ENCODE measurements around the gene RHO.

The RHO gene

GRCh38 chr3:129530821-129531220 is 2.4 kb downstream of the RHO start:
- Histone ChIP-seq H2BK120ac (ENCODE audit: low read depth, low read length) (no peak overlapping the region), H2AK5ac (ENCODE audit: low read length) (peak overlapping the region; percentile 66), H3K9ac (ENCODE audit: low read length) (no peak overlapping the region), H3K27me3 (ENCODE audit: insufficient read depth, low read length, poor library complexity) (no peaks in the 10 kb centered on the region), H3K79me1 (ENCODE audit: low read length) (no peaks in the 10 kb centered on the region), H3K4me1 (ENCODE audit: control insufficient read depth, low read depth, low read length) (peaks cover 18% of the 10 kb centered on the region), H3K56ac (ENCODE audit: low read length) (peak overlapping the region; percentile 85), H3K4ac (ENCODE audit: low read depth, low read length) (no peak overlapping the region), H2BK15ac (replicated peaks; ENCODE audit: low read depth) (no peak overlapping the region), H4K8ac (ENCODE audit: low read depth, low read length) (no peak overlapping the region), H3K79me2 (ENCODE audit: control insufficient read depth, insufficient read depth, low read length) (no peaks in the 10 kb centered on the region), H3K4me2 (ENCODE audit: low read length) (peak overlapping the region; percentile 3), H4K5ac (ENCODE audit: low read length) (no peak overlapping the region), H2BK5ac (ENCODE audit: low read length) (peak overlapping the region; percentile 44), H3K27ac (ENCODE audit: low read depth, low read length) (no peak overlapping the region), H3K18ac (ENCODE audit: low read length) (no peak overlapping the region), H3K4me3 (ENCODE audit: low read length) (no peak overlapping the region), H3K36me3 (ENCODE audit: control insufficient read depth, insufficient read depth, low read length) (no peaks in the 10 kb centered on the region), H3K23ac (ENCODE audit: low read length) (peak overlapping the region; percentile 38)
- DNase-seq: no peak
- no CpG with 5 or more reads among the region's 13 CpGs for WGBS (ENCODE audit: extremely low coverage, insufficient coverage, low lambda C conversion rate)

- Histone ChIP-seq H3K18ac (ENCODE audit: low read length) (no peak overlapping the region), H3K23ac (ENCODE audit: low read length) (no peak overlapping the region), H2AK5ac (ENCODE audit: low read length) (peak overlapping the region; percentile 32), H3K27ac (ENCODE audit: low read depth, low read length) (no peak overlapping the region), H3K9ac (ENCODE audit: low read length) (no peak overlapping the region), H3K36me3 (ENCODE audit: control insufficient read depth, insufficient read depth, low read length) (no peaks in the 10 kb centered on the region), H3K79me2 (ENCODE audit: control insufficient read depth, insufficient read depth, low read length) (no peaks in the 10 kb centered on the region), H3K4me1 (ENCODE audit: control insufficient read depth, low read depth, low read length) (peaks cover 18% of the 10 kb centered on the region), H3K79me1 (ENCODE audit: low read length) (no peaks in the 10 kb centered on the region), H4K8ac (ENCODE audit: low read depth, low read length) (no peak overlapping the region), H2BK120ac (ENCODE audit: low read depth, low read length) (no peak overlapping the region), H2BK5ac (ENCODE audit: low read length) (no peak overlapping the region), H3K4ac (ENCODE audit: low read depth, low read length) (no peak overlapping the region), H3K56ac (ENCODE audit: low read length) (peak overlapping the region; percentile 29), H3K27me3 (ENCODE audit: insufficient read depth, low read length, poor library complexity) (no peaks in the 10 kb centered on the region), H3K4me2 (ENCODE audit: low read length) (no peak overlapping the region), H2BK15ac (replicated peaks; ENCODE audit: low read depth) (no peak overlapping the region), H4K5ac (ENCODE audit: low read length) (no peak overlapping the region), H3K4me3 (ENCODE audit: low read length) (no peak overlapping the region)
- WGBS (ENCODE audit: extremely low coverage, insufficient coverage, low lambda C conversion rate): no CpG with 5 or more reads among the region's 11 CpGs
- DNase-seq: no peak
Measured at GRCh38 chr3:129531699-129532098, 3.3 kb downstream of the RHO start.

- Histone ChIP-seq H3K27ac (ENCODE audit: low read depth, low read length) (no peak overlapping the region), H2AK5ac (ENCODE audit: low read length) (no peak overlapping the region), H3K79me1 (ENCODE audit: low read length) (no peaks in the 10 kb centered on the region), H3K79me2 (ENCODE audit: control insufficient read depth, insufficient read depth, low read length) (no peaks in the 10 kb centered on the region), H3K56ac (ENCODE audit: low read length) (no peak overlapping the region), H4K5ac (ENCODE audit: low read length) (no peak overlapping the region), H2BK120ac (ENCODE audit: low read depth, low read length) (no peak overlapping the region), H3K27me3 (ENCODE audit: insufficient read depth, low read length, poor library complexity) (no peaks in the 10 kb centered on the region), H3K36me3 (ENCODE audit: control insufficient read depth, insufficient read depth, low read length) (no peaks in the 10 kb centered on the region), H3K4me2 (ENCODE audit: low read length) (no peak overlapping the region), H3K4me1 (ENCODE audit: control insufficient read depth, low read depth, low read length) (peaks cover 18% of the 10 kb centered on the region), H2BK15ac (replicated peaks; ENCODE audit: low read depth) (no peak overlapping the region), H3K18ac (ENCODE audit: low read length) (no peak overlapping the region), H3K23ac (ENCODE audit: low read length) (no peak overlapping the region), H3K9ac (ENCODE audit: low read length) (no peak overlapping the region), H2BK5ac (ENCODE audit: low read length) (no peak overlapping the region), H4K8ac (ENCODE audit: low read depth, low read length) (no peak overlapping the region), H3K4me3 (ENCODE audit: low read length) (no peak overlapping the region), H3K4ac (ENCODE audit: low read depth, low read length) (no peak overlapping the region)
- no CpG with 5 or more reads among the region's 20 CpGs for WGBS (ENCODE audit: extremely low coverage, insufficient coverage, low lambda C conversion rate)
- DNase-seq: no peak
Measured at GRCh38 chr3:129532261-129532660, 3.8 kb downstream of the RHO start.

- no peak overlapping the region for H2AK5ac ChIP-seq (ENCODE audit: low read length)
- H3K56ac ChIP-seq (ENCODE audit: low read length): no peak overlapping the region
- no peaks in the 10 kb centered on the region for H3K27me3 ChIP-seq (ENCODE audit: insufficient read depth, low read length, poor library complexity)
- H2BK120ac ChIP-seq (ENCODE audit: low read depth, low read length): no peak overlapping the region
- no peak overlapping the region for H3K18ac ChIP-seq (ENCODE audit: low read length)
- no CpG with 5 or more reads among the region's 16 CpGs for WGBS (ENCODE audit: extremely low coverage, insufficient coverage, low lambda C conversion rate)
- no peak overlapping the region for H4K5ac ChIP-seq (ENCODE audit: low read length)
- peaks cover 18% of the 10 kb centered on the region for H3K4me1 ChIP-seq (ENCODE audit: control insufficient read depth, low read depth, low read length)
- no peak for DNase-seq
- no peak overlapping the region for H3K27ac ChIP-seq (ENCODE audit: low read depth, low read length)
- H3K23ac ChIP-seq (ENCODE audit: low read length): no peak overlapping the region
- no peaks in the 10 kb centered on the region for H3K36me3 ChIP-seq (ENCODE audit: control insufficient read depth, insufficient read depth, low read length)
- H4K8ac ChIP-seq (ENCODE audit: low read depth, low read length): no peak overlapping the region
- no peak overlapping the region for H3K9ac ChIP-seq (ENCODE audit: low read length)
- H2BK5ac ChIP-seq (ENCODE audit: low read length): peak overlapping the region; percentile 65
- H3K4ac ChIP-seq (ENCODE audit: low read depth, low read length): peak overlapping the region; percentile 76
- no peak overlapping the region for H3K4me2 ChIP-seq (ENCODE audit: low read length)
- H3K79me1 ChIP-seq (ENCODE audit: low read length): no peaks in the 10 kb centered on the region
- no peak overlapping the region for H2BK15ac ChIP-seq (replicated peaks; ENCODE audit: low read depth)
- no peak overlapping the region for H3K4me3 ChIP-seq (ENCODE audit: low read length)
- H3K79me2 ChIP-seq (ENCODE audit: control insufficient read depth, insufficient read depth, low read length): no peaks in the 10 kb centered on the region
Measured at GRCh38 chr3:129533406-129533805, 5.0 kb downstream of the RHO start.

- Histone ChIP-seq H3K4me2 (ENCODE audit: low read length) (no peak overlapping the region), H3K36me3 (ENCODE audit: control insufficient read depth, insufficient read depth, low read length) (no peaks in the 10 kb centered on the region), H3K27me3 (ENCODE audit: insufficient read depth, low read length, poor library complexity) (no peaks in the 10 kb centered on the region), H3K27ac (ENCODE audit: low read depth, low read length) (peak overlapping the region; percentile 42), H3K79me2 (ENCODE audit: control insufficient read depth, insufficient read depth, low read length) (no peaks in the 10 kb centered on the region), H3K23ac (ENCODE audit: low read length) (no peak overlapping the region), H4K5ac (ENCODE audit: low read length) (no peak overlapping the region), H4K8ac (ENCODE audit: low read depth, low read length) (no peak overlapping the region), H2AK5ac (ENCODE audit: low read length) (peak overlapping the region; percentile 96), H3K18ac (ENCODE audit: low read length) (no peak overlapping the region), H2BK15ac (replicated peaks; ENCODE audit: low read depth) (no peak overlapping the region), H3K56ac (ENCODE audit: low read length) (peak overlapping the region; percentile 71), H2BK120ac (ENCODE audit: low read depth, low read length) (no peak overlapping the region), H3K4me1 (ENCODE audit: control insufficient read depth, low read depth, low read length) (peaks cover 18% of the 10 kb centered on the region), H2BK5ac (ENCODE audit: low read length) (peak overlapping the region; percentile 77), H3K4me3 (ENCODE audit: low read length) (no peak overlapping the region), H3K9ac (ENCODE audit: low read length) (peak overlapping the region; percentile 8), H3K4ac (ENCODE audit: low read depth, low read length) (no peak overlapping the region), H3K79me1 (ENCODE audit: low read length) (no peaks in the 10 kb centered on the region)
- DNase-seq: peak; percentile 96
- no CpG with 5 or more reads among the region's 4 CpGs for WGBS (ENCODE audit: extremely low coverage, insufficient coverage, low lambda C conversion rate)
Measured at GRCh38 chr3:129534428-129535027, 6.1 kb downstream of the RHO start.

- no peak for DNase-seq
- Histone ChIP-seq H3K27me3 (ENCODE audit: insufficient read depth, low read length, poor library complexity) (no peaks in the 10 kb centered on the region), H3K4ac (ENCODE audit: low read depth, low read length) (no peak overlapping the region), H2BK120ac (ENCODE audit: low read depth, low read length) (no peak overlapping the region), H4K5ac (ENCODE audit: low read length) (no peak overlapping the region), H2BK15ac (replicated peaks; ENCODE audit: low read depth) (no peak overlapping the region), H3K4me2 (ENCODE audit: low read length) (no peak overlapping the region), H3K4me3 (ENCODE audit: low read length) (no peak overlapping the region), H3K79me1 (ENCODE audit: low read length) (no peaks in the 10 kb centered on the region), H3K9ac (ENCODE audit: low read length) (peak overlapping the region; percentile 8), H2AK5ac (ENCODE audit: low read length) (peak overlapping the region; percentile 96), H3K18ac (ENCODE audit: low read length) (no peak overlapping the region), H2BK5ac (ENCODE audit: low read length) (peak overlapping the region; percentile 77), H4K8ac (ENCODE audit: low read depth, low read length) (no peak overlapping the region), H3K4me1 (ENCODE audit: control insufficient read depth, low read depth, low read length) (peaks cover 15% of the 10 kb centered on the region), H3K27ac (ENCODE audit: low read depth, low read length) (peak overlapping the region; percentile 42), H3K79me2 (ENCODE audit: control insufficient read depth, insufficient read depth, low read length) (no peaks in the 10 kb centered on the region), H3K23ac (ENCODE audit: low read length) (no peak overlapping the region), H3K36me3 (ENCODE audit: control insufficient read depth, insufficient read depth, low read length) (no peaks in the 10 kb centered on the region), H3K56ac (ENCODE audit: low read length) (peak overlapping the region; percentile 71)
- WGBS (ENCODE audit: extremely low coverage, insufficient coverage, low lambda C conversion rate): no CpG with 5 or more reads among the region's 1 CpG
Measured at GRCh38 chr3:129535075-129535474, 6.6 kb downstream of the RHO start.
